Endothelial cell of hepatic sinusoid (primary cell): ENCODE results near the gene NTM.
"Not testable (repeated sequence)": the region's sequence is repeated elsewhere in the genome, so short reads cannot be mapped to it uniquely, and the experiment has no call there.

Experiments used
- in situ Hi-C: cut with HindIII; loops from 2 replicates; pipeline ENCODE4 v1.10.0; 2017; ENCODE audit warnings: low sequenced_read_pairs

Gene NTM

GRCh38 chr11:132046288-132046865 lies 676.0 kb downstream of the NTM start:
- in situ Hi-C loops: no loop called here

- in situ Hi-C loops: no loop called here
Measured at GRCh38 chr11:132047167-132047566, 676.8 kb downstream of the NTM start.

GRCh38 chr11:132048040-132048439 lies 677.6 kb downstream of the NTM start:
- in situ Hi-C loops: no loop called here

GRCh38 chr11:132049205-132049604 lies 678.8 kb downstream of the NTM start:
- in situ Hi-C loops: no loop called here

GRCh38 chr11:132050049-132050448 lies 679.6 kb downstream of the NTM start:
- in situ Hi-C loops: no loop called here

- in situ Hi-C loops: no loop called here
Measured at GRCh38 chr11:132050577-132051165, 680.3 kb downstream of the NTM start.

- in situ Hi-C loops: no loop called here
Measured at GRCh38 chr11:132051704-132052103, 681.3 kb downstream of the NTM start.

- in situ Hi-C loops: no loop called here
Measured at GRCh38 chr11:132052342-132052741, 681.9 kb downstream of the NTM start.

- in situ Hi-C loops: no loop called here
Measured at GRCh38 chr11:132052904-132053303, 682.5 kb downstream of the NTM start.

- in situ Hi-C loops: no loop called here
Measured at GRCh38 chr11:132054822-132055221, 684.4 kb downstream of the NTM start.

- in situ Hi-C loops: no loop called here
Measured at GRCh38 chr11:132055296-132055695, 684.9 kb downstream of the NTM start.

GRCh38 chr11:132056689-132057088 lies 686.3 kb downstream of the NTM start:
- in situ Hi-C loops: no loop called here

- in situ Hi-C loops: no loop called here
Measured at GRCh38 chr11:132057266-132057665, 686.9 kb downstream of the NTM start.

GRCh38 chr11:132058211-132058772 lies 687.9 kb downstream of the NTM start:
- in situ Hi-C loops: no loop called here

GRCh38 chr11:132060567-132060966 lies 690.2 kb downstream of the NTM start:
- in situ Hi-C loops: no loop called here

GRCh38 chr11:132062031-132062430 lies 691.6 kb downstream of the NTM start:
- in situ Hi-C loops: no loop called here

GRCh38 chr11:132062541-132062940 lies 692.1 kb downstream of the NTM start:
- in situ Hi-C loops: no loop called here

- in situ Hi-C loops: no loop called here
Measured at GRCh38 chr11:132064987-132065620, 694.7 kb downstream of the NTM start.

- in situ Hi-C loops: no loop called here
Measured at GRCh38 chr11:132068556-132068955, 698.1 kb downstream of the NTM start.

GRCh38 chr11:132069593-132069992 lies 699.2 kb downstream of the NTM start:
- in situ Hi-C loops: not testable (repeated sequence)

GRCh38 chr11:132070907-132071306 lies 700.5 kb downstream of the NTM start:
- in situ Hi-C loops: loop anchor here (5.0 kb wide), 1 partner anchor 61 kb away; no protein-coding TSS in a partner anchor
